EH (cell line): Measurements from ENCODE around the gene PPP4R3A.
"Not testable (repeated sequence)": the region's sequence is repeated elsewhere in the genome, so short reads cannot be mapped to it uniquely, and the experiment has no call there.

Source experiments
- DNase-seq: peaks from one replicate; pipeline ENCODE4 v3.0.0-alpha.2; 2015; ENCODE audit warnings: low read depth

Gene PPP4R3A

GRCh38 chr14:91510171-91511042 lies at the start of gene PPP4R3A:
Gene PPP4R3A (minus strand): TSS chr14:91510310. CDS start chr14:91509647, 663 bp downstream.
- DNase-seq: peak; percentile 97

DNA sequence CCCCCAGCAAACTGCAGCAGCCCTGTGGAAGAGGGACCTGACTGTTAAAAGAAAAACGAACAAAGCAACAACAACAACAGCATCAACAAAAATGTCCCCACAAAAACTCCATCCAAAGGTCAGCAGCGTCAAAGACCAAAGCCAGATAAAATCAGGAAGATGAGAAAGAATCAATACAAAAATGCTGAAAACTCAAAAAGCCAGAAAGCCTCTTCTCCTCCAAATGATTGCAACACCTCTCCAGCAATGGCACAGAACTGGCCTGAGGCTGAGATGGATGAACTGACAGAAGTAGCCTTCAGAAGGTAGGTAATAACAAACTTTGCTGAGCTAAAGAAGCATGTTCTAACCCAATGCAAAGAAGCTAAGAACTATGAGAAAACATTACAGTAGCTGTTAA lies 45.4 kb upstream of the PPP4R3A start:
- DNase-seq: no peak

GRCh38 chr14:91554535-91555332 lies 44.6 kb upstream of the PPP4R3A start:
- no peak for DNase-seq

DNA sequence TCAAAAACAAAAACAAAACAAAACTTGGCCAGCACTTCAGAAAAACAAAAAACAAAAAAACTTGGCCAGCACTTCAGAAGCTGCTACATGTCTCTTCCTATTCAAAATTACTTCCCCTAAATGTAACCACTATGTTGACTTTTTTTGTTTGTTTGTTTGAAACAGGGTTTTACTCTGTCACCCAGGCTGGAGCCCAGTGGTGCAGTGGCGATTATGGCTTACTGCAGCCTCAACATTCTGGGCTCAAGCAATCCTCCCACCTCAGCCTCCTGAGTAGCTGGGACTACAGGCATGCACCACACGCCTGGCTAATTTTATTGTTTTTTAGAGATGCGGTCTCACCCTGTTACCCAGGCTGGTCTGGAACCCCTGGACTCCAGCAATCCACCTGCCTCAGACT lies 38.0 kb upstream of the PPP4R3A start:
- no peak for DNase-seq

- no peak for DNase-seq
These were observed 36.0 kb upstream of the PPP4R3A start for GRCh38 chr14:91545946-91546716.

DNA sequence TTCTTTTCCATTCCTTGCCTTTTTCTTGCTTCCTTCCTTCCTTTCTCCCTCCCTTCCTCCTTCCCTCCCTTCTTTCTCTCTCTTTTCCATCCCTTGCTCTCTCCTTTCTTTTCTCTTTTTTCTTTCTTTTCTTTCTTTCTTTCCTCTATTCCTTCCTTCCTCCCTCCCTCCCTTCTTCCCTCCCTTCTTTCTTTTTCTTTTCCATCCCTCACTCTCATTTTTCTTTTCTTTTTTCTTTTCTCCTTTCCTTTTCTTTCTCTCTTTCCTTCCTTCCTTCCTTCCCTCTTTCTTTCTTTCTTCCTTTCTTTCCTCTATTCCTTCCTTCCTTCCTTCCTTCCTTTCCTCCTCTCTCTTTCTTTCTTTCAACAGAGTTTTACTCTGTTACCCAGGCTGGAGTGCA lies 35.1 kb upstream of the PPP4R3A start:
- DNase-seq: no peak

GRCh38 chr14:91536327-91536726 lies 26.2 kb upstream of the PPP4R3A start:
- DNase-seq: no peak

DNA sequence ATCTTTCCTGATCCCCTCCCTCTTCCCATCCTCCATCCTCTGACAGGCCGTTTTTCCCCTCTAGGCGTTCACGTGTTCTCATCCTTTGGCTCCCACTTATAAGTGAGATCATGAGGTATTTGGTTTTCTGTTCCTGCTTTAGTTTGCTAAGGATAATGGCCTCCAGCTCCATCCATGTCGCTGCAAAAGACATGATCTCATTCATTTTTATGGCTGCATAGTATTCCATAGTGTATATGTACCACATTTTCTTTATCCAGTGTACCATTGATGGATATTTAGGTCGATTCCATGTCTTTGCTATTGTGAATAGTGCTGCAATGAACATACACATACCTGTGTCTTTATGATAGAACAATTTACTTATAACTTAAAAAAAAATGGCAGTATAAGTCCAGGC lies 23.9 kb upstream of the PPP4R3A start:
- DNase-seq: not testable (repeated sequence)

DNA sequence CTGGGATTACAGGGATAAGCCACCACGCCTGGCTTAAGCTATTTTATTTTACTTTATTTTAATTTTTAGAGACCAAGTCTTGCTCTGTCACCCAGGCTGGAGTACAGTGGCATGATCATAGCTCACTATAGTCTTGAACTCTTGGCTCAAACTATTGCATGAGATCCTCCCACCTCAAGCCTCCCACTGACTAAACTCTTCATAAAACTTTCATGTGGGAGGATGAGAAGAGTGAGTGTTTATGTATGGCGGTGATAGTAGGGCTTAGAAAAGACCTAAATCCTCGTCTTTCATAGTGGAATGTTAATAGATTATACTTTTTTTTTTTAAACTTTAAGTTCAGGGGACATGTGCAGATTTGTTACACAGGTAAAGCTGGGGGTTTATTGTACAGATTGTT lies 23.5 kb upstream of the PPP4R3A start:
- DNase-seq: no peak

DNA sequence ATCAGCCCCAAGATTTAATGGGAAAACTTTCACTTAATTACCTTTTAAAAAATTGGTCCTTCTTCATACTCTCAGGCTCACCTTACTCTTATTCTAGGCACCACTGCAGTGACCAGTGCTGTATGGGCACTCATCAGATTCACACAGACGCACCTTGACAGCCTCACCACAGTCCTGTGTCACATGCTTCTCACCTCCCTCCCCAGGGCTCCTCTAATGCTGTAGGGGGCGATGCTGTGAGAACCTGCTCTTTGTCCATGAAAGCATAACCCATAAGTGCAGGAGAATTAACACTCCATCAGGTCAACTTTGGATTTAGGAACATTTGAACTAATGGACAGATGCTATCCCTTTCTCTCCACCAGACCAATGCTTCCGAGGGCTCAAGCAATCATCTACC lies 13.9 kb upstream of the PPP4R3A start:
- DNase-seq: no peak

- no peak for DNase-seq
These were observed 11.0 kb upstream of the PPP4R3A start for GRCh38 chr14:91521061-91521640.

DNA sequence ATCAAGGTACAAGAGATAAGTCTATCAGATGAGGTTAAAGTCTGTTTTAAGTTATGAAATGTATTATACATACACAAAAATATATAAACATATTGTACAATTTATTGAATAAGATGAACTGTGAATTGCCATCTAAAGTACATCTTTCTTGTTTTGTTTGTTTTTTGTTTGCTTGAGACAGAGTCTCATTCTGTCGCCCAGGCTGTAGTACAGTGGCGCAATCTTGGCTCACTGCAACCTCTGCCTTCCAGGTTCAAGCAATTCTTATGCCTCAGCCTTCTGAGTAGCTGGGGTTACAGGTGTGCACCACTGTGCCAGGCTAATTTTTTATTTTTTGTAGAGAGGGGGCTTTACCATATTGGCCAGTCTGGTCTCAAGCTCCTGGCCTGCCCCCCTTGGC lies 10.0 kb upstream of the PPP4R3A start:
- no peak for DNase-seq

DNA sequence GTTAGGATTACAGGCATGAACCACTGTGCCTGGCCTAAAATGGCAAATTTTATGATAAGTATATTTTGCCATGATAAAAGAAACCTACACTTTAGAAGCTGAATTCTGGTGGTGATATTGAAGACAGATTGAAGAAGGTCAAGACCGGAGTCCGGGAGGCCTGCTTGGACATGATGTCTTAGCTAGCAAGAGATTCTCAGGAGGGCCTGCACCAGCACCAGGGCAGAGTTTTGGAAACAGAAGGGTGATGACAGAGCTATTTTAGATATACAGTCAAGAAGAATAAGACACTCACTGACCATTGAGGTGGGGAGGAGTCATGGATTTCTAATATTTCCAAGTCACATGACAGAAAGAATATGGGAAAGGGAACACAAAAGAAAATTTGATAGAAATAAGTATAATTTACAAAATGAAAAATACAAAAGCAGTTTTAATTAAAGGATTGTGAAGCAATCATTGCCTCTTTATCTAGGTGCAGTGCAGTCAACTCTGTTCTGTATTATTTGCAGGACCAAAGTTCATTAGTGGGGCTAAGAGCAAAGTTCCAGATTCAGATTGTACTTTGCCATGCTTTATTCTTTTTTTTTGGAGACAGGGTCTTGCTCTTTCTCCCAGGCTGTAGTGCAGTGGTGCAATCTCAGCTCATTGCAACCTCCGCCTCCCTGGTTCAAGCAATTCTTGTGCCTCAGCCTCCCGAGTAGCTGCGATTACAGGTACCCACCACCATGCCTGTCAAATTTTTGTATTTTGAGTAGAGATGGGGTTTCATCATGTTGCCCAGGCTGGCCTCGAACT lies 9.3 kb upstream of the PPP4R3A start:
- no peak for DNase-seq

GRCh38 chr14:91516663-91517388 lies 6.7 kb upstream of the PPP4R3A start:
- no peak for DNase-seq

DNA sequence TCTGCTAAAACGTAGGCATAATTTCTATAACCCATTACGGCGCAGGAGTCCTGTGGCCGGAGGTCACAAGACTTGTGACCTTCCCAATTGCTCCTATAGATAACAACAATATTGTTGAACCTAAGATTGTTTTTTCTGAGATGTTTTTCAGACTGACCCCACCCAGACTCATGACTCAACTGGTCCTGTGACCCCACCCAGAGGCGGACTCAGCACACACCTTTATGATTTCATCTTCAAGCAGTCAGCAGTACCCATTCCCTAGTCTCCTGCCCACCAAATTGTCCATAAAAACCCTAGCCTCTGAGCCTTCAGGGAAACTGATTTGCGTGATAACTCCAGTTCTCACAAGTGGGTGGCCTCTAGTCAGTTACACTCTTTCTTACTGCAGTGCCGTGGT lies 5.9 kb upstream of the PPP4R3A start:
- no peak for DNase-seq

- no peak for DNase-seq
These were observed 903 bp upstream of the PPP4R3A start for GRCh38 chr14:91511043-91511383.

GRCh38 chr14:91509878-91510170 lies 286 bp downstream of the PPP4R3A start:
- no peak for DNase-seq

- peak; percentile 13 for DNase-seq
These were observed 830 bp downstream of the PPP4R3A start for GRCh38 chr14:91509083-91509877.

GRCh38 chr14:91508105-91508504 lies 2.0 kb downstream of the PPP4R3A start:
- no peak for DNase-seq

- DNase-seq: no peak
These were observed 3.9 kb downstream of the PPP4R3A start for GRCh38 chr14:91506226-91506625.
